ENCODE measurements around the gene SPRY4.

GRCh38 chr5:142314606-142315005 lies 10.2 kb downstream of the SPRY4 start:
- TF ChIP-seq CTCF (IDR thresholded peaks at IDR 0.05) (no peak), POLR2A (IDR thresholded peaks at IDR 0.05) (no peak), POLR2AphosphoS5 (IDR thresholded peaks at IDR 0.05) (no peak)
